ENCODE measurements around the gene AARS2. TPM values are rescaled to one million over a fixed set of nuclear protein-coding genes. Genes with fewer than 3 reads are reported as not detected.

Gene AARS2
- total and polyA plus RNA-seq, 9 of the 15 experiments (the other 6 are each of a cell fraction or from before 2014, with no cell fraction given), result 0.97 to 34.0 (median 18.3) TPM

DNA sequence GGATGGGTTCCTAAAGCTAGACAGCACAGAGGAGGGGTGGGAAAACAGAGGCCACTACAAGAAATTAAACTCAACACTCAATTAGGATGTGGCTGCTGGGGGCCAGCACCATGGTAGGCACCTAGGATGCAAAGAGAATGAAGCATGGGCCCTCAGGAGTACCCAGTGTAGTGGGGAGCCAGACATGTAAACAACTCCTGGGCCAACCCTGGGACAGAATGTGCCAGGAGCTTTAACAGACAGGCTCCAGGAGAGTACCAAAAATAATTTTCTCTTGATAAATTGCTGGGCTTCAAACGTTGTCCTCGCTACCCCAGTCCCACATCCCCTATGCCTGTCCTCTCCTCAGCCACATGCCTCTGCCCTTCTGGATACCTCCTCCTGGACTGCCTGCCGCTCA lies 41.2 kb downstream of the AARS2 start:
- Histone ChIP-seq H4K20me1 (replicated peaks; ENCODE audit: control insufficient read depth, insufficient read depth, low read length) (peaks cover 9% of the 10 kb centered on the region; the same call in 1 of the 2 replicates), H3K9me3 (replicated peaks; ENCODE audit: control insufficient read depth, insufficient read depth, low read depth, low read length) (no peaks in the 10 kb centered on the region), H2AFZ (ENCODE audit: low read depth, low read length) (no peak overlapping the region), H3K4me1 (replicated peaks in 1 of 2; ENCODE audit: control insufficient read depth in 2 of 2, insufficient read depth in 2 of 2, low read length in 2 of 2) (peaks cover 0 to 33% of the 10 kb centered on the region in 2 experiments; a peak in 2 of 5 replicates), H3K4me2 (ENCODE audit: insufficient read depth, low read length) (no peak overlapping the region), H3K36me3 (ENCODE audit: control insufficient read depth, insufficient read depth, low read length) (no peaks in the 10 kb centered on the region), H3K79me2 (ENCODE audit: control insufficient read depth, insufficient read depth, low read length) (no peaks in the 10 kb centered on the region), H3K9me1 (ENCODE audit: control insufficient read depth, insufficient read depth, low read length) (no peaks in the 10 kb centered on the region), H3K27ac (ENCODE audit: extremely low read depth, low read depth, low read length) (no peak overlapping the region), H3K4me3 (no peak overlapping the region), H3K27me3 (ENCODE audit: control insufficient read depth in 2 of 2, insufficient read depth in 2 of 2, low read length in 2 of 2) (peaks cover 64 to 72% of the 10 kb centered on the region in 2 experiments), H3K9ac (ENCODE audit: insufficient read depth in 1 of 2, low read depth in 2 of 2, low read length in 2 of 2) (no peak overlapping the region)
- in situ Hi-C loops (cut with MboI), result no loop called here
- ATAC-seq (no peak), FAIRE-seq (no peak), DNase-seq (ENCODE audit: extremely low read depth in 1 of 4, low spot score in 3 of 4) (no peak)
- ChIA-PET POLR2A (interaction anchor here (0.7 to 4.7 kb wide), 2 partner anchors 25 to 61 kb away, joined by 3 to 24 read pairs; partner anchors contain the start of gene HSP90AB1), CTCF (ENCODE audit: low intra/inter-chr PET ratio) (interaction anchor here (0.5 kb wide), 1 partner anchor 28 kb away, joined by 3 read pairs; no protein-coding TSS in a partner anchor)
- BruUV-seq (replicated peaks), result no TSS peak
- 8% methylated on average over 3 of the region's 3 CpGs for WGBS (ENCODE audit: insufficient coverage, low coverage, missing lambda C conversion rate)
- TF ChIP-seq MAZ (CRISPR knock-in tag; conservative IDR thresholded peaks at IDR 0.05 in 1 of 2, IDR thresholded peaks at IDR 0.05 in 1 of 2) (no peak), CBX1 (IDR thresholded peaks at IDR 0.05; ENCODE audit: low read depth) (no peak), E2F6 (IDR thresholded peaks at IDR 0.05; ENCODE audit: borderline replicate concordance in 1 of 2, extremely low read depth in 1 of 2, insufficient read depth in 1 of 2, insufficient read length in 1 of 2, low read depth in 1 of 2, low read length in 1 of 2, poor library complexity in 1 of 2, severe bottlenecking in 1 of 2) (no peak), ZNF707 (CRISPR knock-in tag; conservative IDR thresholded peaks at IDR 0.05) (no peak), ETV1 (tag; conservative IDR thresholded peaks at IDR 0.05; ENCODE audit: low read depth) (no peak), NCOA4 (IDR thresholded peaks at IDR 0.05; ENCODE audit: partially characterized antibody) (no peak), NFRKB (IDR thresholded peaks at IDR 0.05; ENCODE audit: low read depth) (no peak), SMAD1 (IDR thresholded peaks at IDR 0.05; ENCODE audit: low read depth, low read length, partially characterized antibody) (no peak), FOS (IDR thresholded peaks at IDR 0.05; ENCODE audit: extremely low read depth, insufficient read length) (no peak), ZC3H8 (IDR thresholded peaks at IDR 0.05) (no peak), ZNF780A (CRISPR knock-in tag; IDR thresholded peaks at IDR 0.05) (no peak)
- TF ChIP-seq, protein P1, sequence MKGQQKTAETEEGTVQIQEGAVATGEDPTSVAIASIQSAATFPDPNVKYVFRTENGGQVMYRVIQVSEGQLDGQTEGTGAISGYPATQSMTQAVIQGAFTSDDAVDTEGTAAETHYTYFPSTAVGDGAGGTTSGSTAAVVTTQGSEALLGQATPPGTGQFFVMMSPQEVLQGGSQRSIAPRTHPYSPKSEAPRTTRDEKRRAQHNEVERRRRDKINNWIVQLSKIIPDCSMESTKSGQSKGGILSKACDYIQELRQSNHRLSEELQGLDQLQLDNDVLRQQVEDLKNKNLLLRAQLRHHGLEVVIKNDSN (CRISPR knock-in tag; IDR thresholded peaks at IDR 0.05), result no peak
- TF ChIP-seq, protein P2, sequence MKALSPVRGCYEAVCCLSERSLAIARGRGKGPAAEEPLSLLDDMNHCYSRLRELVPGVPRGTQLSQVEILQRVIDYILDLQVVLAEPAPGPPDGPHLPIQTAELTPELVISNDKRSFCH (CRISPR knock-in tag; IDR thresholded peaks at IDR 0.05), result no peak
- TF ChIP-seq, protein P2 (tag; IDR thresholded peaks at IDR 0.05), result no peak
- intact Hi-C loops (cut with micrococcal nuclease), result no loop called here
